NCI-H2196 (cell line): ENCODE measurements around the gene CDK16.

ENCODE experiments used
- DNase-seq: peaks from one replicate; lab custom pipeline; 2025; ENCODE audit not compliant: unreplicated experiment; lab: John Stamatoyannopoulos, UW

Gene CDK16

GRCh38 chrX:47206316-47206715 is 12.2 kb upstream of the CDK16 start:
- DNase-seq, result no peak

DNA sequence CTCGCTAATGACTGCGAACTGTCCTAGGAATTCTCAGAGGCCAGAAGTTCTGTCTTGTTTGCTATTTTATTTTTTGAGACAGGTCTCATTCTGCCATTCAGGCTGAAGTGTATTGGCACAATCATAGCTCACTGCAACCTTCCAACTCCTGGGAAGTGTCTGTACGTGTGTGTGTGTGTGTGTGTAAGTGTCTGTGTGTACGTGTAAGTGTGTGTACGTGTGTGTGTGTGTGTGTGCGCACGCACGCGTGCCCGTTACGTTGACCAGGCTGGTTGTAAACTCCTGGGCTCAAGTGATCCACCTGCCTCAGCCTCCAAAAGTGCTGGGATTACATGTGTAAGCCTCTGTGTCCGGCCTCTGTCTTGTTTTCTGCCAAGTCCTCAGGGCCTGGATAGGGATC is 10.4 kb upstream of the CDK16 start:
- no peak for DNase-seq

DNA sequence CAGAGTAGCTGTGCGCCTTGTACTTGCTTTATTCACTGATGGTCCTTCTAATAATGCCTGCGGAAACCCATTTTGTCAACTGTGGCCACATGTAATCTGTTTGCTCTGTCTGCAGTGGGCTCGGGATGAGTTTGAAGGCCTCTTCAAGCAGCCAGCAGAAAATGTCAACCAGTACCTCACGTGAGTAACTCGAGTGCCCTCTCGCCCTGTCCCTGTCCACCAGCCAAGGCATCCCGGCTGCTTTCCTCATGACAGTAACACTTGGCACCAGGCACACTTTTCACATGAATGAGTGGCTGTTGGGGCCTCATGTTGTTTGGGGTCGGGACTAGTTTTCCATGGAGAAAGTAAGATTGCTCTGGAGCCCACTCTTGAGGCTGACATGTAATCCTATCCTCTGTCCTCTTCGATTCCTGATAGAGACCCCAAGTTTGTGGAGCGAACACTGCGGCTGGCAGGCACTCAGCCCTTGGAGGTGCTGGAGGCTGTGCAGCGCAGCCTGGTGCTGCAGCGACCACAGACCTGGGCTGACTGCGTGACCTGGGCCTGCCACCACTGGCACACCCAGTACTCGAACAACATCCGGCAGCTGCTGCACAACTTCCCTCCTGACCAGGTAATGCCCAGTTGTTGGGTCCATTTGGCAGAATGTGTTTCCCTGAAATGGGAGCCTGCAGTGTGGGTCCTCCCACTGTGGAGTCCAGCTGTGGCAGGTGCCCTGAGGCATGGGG is 8.8 kb upstream of the CDK16 start:
- no peak for DNase-seq

- DNase-seq, result no peak
Measured at GRCh38 chrX:47210661-47211425, 7.6 kb upstream of the CDK16 start.

GRCh38 chrX:47212381-47213293 is 5.8 kb upstream of the CDK16 start:
- DNase-seq, result no peak

DNA sequence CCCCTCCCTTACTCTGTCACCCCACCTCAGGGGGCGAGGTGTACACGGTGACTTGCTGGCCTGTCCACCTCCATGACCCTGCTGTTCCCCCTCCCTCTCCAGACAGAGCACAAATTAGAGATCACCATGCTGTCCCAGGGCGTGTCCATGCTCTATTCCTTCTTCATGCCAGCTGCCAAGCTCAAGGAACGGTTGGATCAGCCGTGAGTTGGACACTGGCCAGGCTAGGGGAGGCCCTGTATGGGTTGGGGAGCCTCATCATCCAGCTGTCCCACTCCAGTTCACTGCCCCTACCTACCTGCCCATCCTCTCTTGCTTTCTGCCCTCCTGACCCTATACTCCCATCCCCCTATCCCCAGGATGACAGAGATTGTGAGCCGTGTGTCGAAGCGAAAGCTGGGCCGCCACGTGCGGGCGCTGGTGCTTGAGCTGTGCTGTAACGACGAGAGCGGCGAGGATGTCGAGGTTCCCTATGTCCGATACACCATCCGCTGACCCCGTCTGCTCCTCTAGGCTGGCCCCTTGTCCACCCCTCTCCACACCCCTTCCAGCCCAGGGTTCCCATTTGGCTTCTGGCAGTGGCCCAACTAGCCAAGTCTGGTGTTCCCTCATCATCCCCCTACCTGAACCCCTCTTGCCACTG is 3.9 kb upstream of the CDK16 start:
- no peak for DNase-seq

GRCh38 chrX:47215291-47215900 is 3.1 kb upstream of the CDK16 start:
- no peak for DNase-seq

DNA sequence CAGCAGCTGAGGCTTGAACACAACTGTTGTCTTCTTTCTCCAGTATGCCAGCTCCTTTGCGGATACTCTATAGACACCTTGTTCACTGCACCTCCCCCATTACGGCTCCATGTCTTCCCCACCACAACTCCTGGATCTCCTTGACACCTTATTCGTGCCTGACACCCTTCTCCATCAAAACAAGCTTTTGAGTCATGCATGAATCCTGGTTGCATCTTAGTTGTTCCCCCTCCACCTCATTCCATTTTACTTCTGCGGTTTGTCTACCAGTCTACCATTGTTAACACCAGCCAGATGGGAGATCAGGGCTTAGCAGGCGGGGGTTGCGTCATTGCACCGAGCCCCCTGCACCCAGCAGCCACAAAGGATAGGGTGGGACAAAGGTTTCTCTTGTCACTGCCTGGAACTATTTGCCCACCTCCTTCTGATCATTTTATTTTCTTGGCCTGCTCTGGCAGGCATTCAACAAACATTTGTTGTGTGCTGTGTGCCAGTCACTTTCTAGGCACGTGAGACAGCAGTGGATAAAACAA is 2.0 kb upstream of the CDK16 start:
- DNase-seq, result no peak

GRCh38 chrX:47217121-47217851 is 1.2 kb upstream of the CDK16 start:
- DNase-seq, result peak; percentile 40

DNA sequence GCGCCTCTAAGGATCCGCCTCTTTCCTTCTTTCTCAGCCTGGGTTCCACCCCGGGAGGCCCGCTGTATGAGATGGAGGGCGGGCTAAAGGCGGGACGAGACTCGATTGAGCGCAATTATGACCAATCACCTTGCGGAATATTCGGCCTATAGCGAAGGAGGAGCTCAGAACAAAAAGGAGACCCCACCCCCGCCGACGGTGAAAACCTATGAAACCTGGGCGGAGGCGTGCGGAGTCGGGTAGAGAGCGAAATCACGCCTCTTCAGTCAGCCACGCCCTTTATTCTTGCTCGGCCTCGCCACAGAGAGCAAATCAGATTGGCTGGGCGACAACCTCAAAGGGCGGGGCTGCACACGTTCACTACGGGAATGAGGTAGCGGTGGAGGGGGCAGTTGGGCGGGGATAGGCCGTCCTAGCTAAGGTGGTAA is 615 bp upstream of the CDK16 start:
- DNase-seq, result peak; percentile 93

GRCh38 chrX:47218920-47219815 is 687 bp downstream of the CDK16 start:
- DNase-seq, result no peak

GRCh38 chrX:47221756-47222155 is 3.3 kb downstream of the CDK16 start:
- DNase-seq, result no peak

- DNase-seq, result no peak
Measured at GRCh38 chrX:47222751-47223350, 4.4 kb downstream of the CDK16 start.

DNA sequence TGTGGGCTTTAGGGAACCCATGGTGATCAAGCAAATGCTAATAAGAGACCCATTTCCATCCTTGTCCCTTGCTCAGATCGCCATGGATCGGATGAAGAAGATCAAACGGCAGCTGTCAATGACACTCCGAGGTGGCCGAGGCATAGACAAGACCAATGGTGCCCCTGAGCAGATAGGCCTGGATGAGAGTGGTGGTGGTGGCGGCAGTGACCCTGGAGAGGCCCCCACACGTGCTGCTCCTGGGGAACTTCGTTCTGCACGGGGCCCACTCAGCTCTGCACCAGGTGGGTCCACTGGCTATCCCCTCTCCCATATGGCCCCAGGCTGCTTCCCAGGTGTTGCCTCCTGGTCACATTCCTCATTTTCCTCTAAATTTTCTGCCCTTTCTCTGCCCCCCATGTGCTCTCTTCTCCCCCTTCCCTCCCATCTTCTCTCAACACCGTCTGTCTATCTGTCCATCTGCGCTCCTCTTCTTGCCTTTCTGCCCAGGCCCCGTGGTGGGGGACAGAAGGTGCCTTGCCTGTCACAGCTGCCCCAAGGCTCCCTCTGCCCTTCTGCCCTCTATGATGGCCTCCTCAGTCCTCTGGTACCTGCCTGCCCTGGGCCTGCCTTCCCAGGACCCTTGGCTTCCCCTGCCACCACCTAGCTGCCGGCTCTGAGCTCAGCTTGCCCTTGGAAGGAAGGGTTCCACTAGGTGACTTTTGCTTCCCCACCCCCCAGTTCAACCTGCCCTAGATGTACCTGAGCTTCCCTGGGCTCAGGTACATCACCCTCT is 5.2 kb downstream of the CDK16 start:
- no peak for DNase-seq

GRCh38 chrX:47224266-47224895 is 5.9 kb downstream of the CDK16 start:
- no peak for DNase-seq

GRCh38 chrX:47224896-47225290 is 6.4 kb downstream of the CDK16 start:
- no peak for DNase-seq

DNA sequence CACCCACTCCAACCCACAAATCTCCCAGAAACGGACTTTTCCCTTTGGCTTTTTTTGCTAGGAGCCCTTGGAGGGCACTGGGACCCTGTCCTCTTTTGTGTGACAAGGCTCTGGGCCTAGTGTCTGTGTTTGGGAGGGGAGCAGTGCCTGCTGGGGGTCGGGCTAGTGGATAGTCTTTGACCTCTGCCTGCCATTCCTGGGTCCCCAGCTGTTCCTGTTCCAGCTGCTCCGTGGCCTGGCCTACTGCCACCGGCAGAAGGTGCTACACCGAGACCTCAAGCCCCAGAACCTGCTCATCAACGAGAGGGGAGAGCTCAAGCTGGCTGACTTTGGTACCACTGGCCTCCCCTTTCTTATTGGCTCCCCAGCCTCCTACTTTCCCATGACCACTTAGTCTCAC is 7.6 kb downstream of the CDK16 start:
- no peak for DNase-seq
